GM12878 (cell line): ENCODE measurements around the gene CUEDC1. TPM values are rescaled to one million over a fixed set of nuclear protein-coding genes. Genes with fewer than 3 reads are reported as not detected.

Experiments
- ASH2L ChIP-seq: fragments of 300-600, 200-600 bp; sonication (generic); IDR thresholded peaks from 2 replicates; pipeline ENCODE4 v1.6.1; 2017; ENCODE audit warnings: low read depth, mild to moderate bottlenecking, borderline replicate concordance
- BHLHE40 ChIP-seq, 2 experiments: fragments of 450-650 bp in 1 of 2; IDR thresholded peaks; 2 replicates each; pipeline ENCODE4 v1.6.1; 2011 to 2017; ENCODE audit warnings: low read depth in 2 of 2, borderline replicate concordance in 1 of 2, improper control_type of control experiment in 1 of 2, low read length in 1 of 2, mild to moderate bottlenecking in 1 of 2
- CTCF ChIP-seq, 3 experiments: IDR thresholded peaks in 2 of 3; conservative IDR thresholded peaks in 1 of 3; 2 replicates each; pipeline ENCODE4 v1.5.1; 2011; ENCODE audit warnings: low read depth in 3 of 3, low read length in 3 of 3, mild to moderate bottlenecking in 3 of 3, control low read depth in 2 of 3, moderate library complexity in 2 of 3, inconsistent platforms in 1 of 3, mixed read lengths in 1 of 3; ENCODE audit not compliant: control insufficient read depth in 2 of 3, insufficient read depth in 1 of 3; ENCODE audit errors: extremely low read depth in 1 of 3
- ESRRA ChIP-seq: IDR thresholded peaks from 2 replicates; pipeline ENCODE4 v1.6.1; 2012; ENCODE audit warnings: mild to moderate bottlenecking, low read length, improper control_type of control experiment
- EZH2 ChIP-seq: IDR thresholded peaks from 2 replicates; pipeline ENCODE4 v1.6.1; 2012; ENCODE audit warnings: low read depth, mild to moderate bottlenecking, control low read depth, inconsistent platforms, low read length, borderline replicate concordance; ENCODE audit not compliant: control insufficient read depth
- FOXK2 ChIP-seq: fragments of 450-650 bp; IDR thresholded peaks from 2 replicates; pipeline ENCODE4 v1.6.1; 2017; ENCODE audit warnings: mild to moderate bottlenecking, moderate library complexity
- GABPA ChIP-seq: IDR thresholded peaks from 2 replicates; pipeline ENCODE4 v1.6.1; 2014; ENCODE audit warnings: antibody characterized with exemption, low read depth, mild to moderate bottlenecking, inconsistent platforms
- HDAC2 ChIP-seq: fragments of 200-600 bp; sonication (generic); IDR thresholded peaks from 2 replicates; pipeline ENCODE4 v1.6.1; 2017
- KAT2A ChIP-seq: conservative IDR thresholded peaks from 2 replicates; pipeline ENCODE4 v1.6.1; 2011; ENCODE audit warnings: low read depth, low read length; ENCODE audit not compliant: control insufficient read depth
- KDM1A ChIP-seq: fragments of 200-600 bp; sonication (generic); IDR thresholded peaks from 2 replicates; pipeline ENCODE4 v1.6.1; 2016; ENCODE audit warnings: borderline replicate concordance
- MTA2 ChIP-seq: fragments of 450-650 bp; IDR thresholded peaks from 2 replicates; pipeline ENCODE4 v1.6.1; 2016; ENCODE audit warnings: low read depth, mild to moderate bottlenecking, moderate library complexity
- MYC ChIP-seq: IDR thresholded peaks from 2 replicates; pipeline ENCODE4 v1.6.1; 2011; ENCODE audit warnings: mild to moderate bottlenecking, low read length, moderate library complexity, inconsistent platforms; ENCODE audit not compliant: insufficient read depth, insufficient replicate concordance, insufficient read length, severe bottlenecking
- RUNX3 ChIP-seq: IDR thresholded peaks from 2 replicates; pipeline ENCODE4 v1.6.1; 2012; ENCODE audit warnings: low read length, inconsistent platforms
- SMC3 ChIP-seq: IDR thresholded peaks from 2 replicates; pipeline ENCODE4 v1.6.1; 2011; ENCODE audit warnings: low read length, improper control_type of control experiment, borderline replicate concordance
- STAT3 ChIP-seq: IDR thresholded peaks from 2 replicates; pipeline ENCODE4 v1.6.1; 2011; ENCODE audit warnings: low read depth, low read length, improper control_type of control experiment
- TCF7 ChIP-seq: IDR thresholded peaks from 2 replicates; pipeline ENCODE4 v1.6.1; 2014; ENCODE audit warnings: antibody characterized with exemption, borderline replicate concordance
- ZNF217 ChIP-seq: fragments of 450-650 bp; IDR thresholded peaks from 2 replicates; pipeline ENCODE4 v1.6.1; 2017; ENCODE audit warnings: antibody characterized with exemption, mild to moderate bottlenecking
- polyA plus RNA-seq, 11 experiments: library from polyadenylated mRNA; depleted of rRNA in 4 of 11; unstranded in 6 of 11; stranded (reverse) in 5 of 11; fragments of >200 nt; fragmentation: Nextera tagmentation in 4 of 11; fragmentation: Illumina TruSeq in 1 of 11; extraction: Ambion mirVana in 4 of 11; extraction: Trizol in 1 of 11; gene quantifications; 1 replicate in 1 of 11; 2 replicates in 10 of 11; pipeline versions ENCODE4 v1.2.1 to v1.2.3, GENCODE V29; 2011 to 2016; ENCODE audit warnings: inconsistent platforms in 2 of 11, missing spikeins in 2 of 11, low read depth in 1 of 11
- total RNA-seq, 4 experiments: library from RNA; depleted of rRNA in 3 of 4; stranded (reverse); fragments of >200 nt in 3 of 4; fragmentation: Illumina TruSeq in 1 of 4; extraction: Trizol in 1 of 4; gene quantifications; 2 replicates each; pipeline versions ENCODE4 v1.2.1 to v1.2.3, GENCODE V29; 2013 to 2021
- TF ChIP-seq, protein P1 (sequence below): IDR thresholded peaks from 2 replicates; pipeline ENCODE4 v1.6.1; 2012; ENCODE audit warnings: low read depth, low read length, improper control_type of control experiment
- TF ChIP-seq, protein P2 (sequence below): IDR thresholded peaks from 2 replicates; pipeline ENCODE4 v1.6.1; 2012; ENCODE audit warnings: low read length, inconsistent platforms
- TF ChIP-seq, protein P3 (sequence below): fragments of 450-650 bp; IDR thresholded peaks from 2 replicates; pipeline ENCODE4 v1.6.1; 2016; ENCODE audit warnings: mild to moderate bottlenecking, moderate library complexity, borderline replicate concordance

CUEDC1 gene
- total and polyA plus RNA-seq, 10 of the 15 experiments (the other 5 are each of a cell fraction or from before 2014, with no cell fraction given), result 0.24 to 7.4 (median 1.8) TPM

- TF ChIP-seq RUNX3 (peak; percentile 85), ESRRA (no peak), HDAC2 (no peak), KDM1A (no peak), EZH2 (no peak), GABPA (no peak), SMC3 (no peak), ASH2L (no peak), STAT3 (no peak), MYC (no peak), FOXK2 (no peak; the same call in 1 of the 2 replicates), KAT2A (no peak), BHLHE40 (IDR thresholded peaks at IDR 0.05; ENCODE audit: borderline replicate concordance in 1 of 2, low read depth in 2 of 2, low read length in 1 of 2) (peak; percentile 33 to 70; a peak in 1 of 4 replicates), MTA2 (peak; percentile 73), TCF7 (peak; percentile 80), ZNF217 (peak; percentile 55; the same call in 1 of the 2 replicates), CTCF (IDR thresholded peaks at IDR 0.05 in 2 of 3, conservative IDR thresholded peaks at IDR 0.05 in 1 of 3; ENCODE audit: control insufficient read depth in 2 of 3, extremely low read depth in 1 of 3, insufficient read depth in 1 of 3, low read depth in 3 of 3, low read length in 3 of 3) (no peak)
- TF ChIP-seq, protein P1, sequence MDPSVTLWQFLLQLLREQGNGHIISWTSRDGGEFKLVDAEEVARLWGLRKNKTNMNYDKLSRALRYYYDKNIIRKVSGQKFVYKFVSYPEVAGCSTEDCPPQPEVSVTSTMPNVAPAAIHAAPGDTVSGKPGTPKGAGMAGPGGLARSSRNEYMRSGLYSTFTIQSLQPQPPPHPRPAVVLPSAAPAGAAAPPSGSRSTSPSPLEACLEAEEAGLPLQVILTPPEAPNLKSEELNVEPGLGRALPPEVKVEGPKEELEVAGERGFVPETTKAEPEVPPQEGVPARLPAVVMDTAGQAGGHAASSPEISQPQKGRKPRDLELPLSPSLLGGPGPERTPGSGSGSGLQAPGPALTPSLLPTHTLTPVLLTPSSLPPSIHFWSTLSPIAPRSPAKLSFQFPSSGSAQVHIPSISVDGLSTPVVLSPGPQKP, result no peak
- TF ChIP-seq, protein P2, sequence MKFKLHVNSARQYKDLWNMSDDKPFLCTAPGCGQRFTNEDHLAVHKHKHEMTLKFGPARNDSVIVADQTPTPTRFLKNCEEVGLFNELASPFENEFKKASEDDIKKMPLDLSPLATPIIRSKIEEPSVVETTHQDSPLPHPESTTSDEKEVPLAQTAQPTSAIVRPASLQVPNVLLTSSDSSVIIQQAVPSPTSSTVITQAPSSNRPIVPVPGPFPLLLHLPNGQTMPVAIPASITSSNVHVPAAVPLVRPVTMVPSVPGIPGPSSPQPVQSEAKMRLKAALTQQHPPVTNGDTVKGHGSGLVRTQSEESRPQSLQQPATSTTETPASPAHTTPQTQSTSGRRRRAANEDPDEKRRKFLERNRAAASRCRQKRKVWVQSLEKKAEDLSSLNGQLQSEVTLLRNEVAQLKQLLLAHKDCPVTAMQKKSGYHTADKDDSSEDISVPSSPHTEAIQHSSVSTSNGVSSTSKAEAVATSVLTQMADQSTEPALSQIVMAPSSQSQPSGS, result no peak; the same call in 1 of the 2 replicates
- TF ChIP-seq, protein P3, sequence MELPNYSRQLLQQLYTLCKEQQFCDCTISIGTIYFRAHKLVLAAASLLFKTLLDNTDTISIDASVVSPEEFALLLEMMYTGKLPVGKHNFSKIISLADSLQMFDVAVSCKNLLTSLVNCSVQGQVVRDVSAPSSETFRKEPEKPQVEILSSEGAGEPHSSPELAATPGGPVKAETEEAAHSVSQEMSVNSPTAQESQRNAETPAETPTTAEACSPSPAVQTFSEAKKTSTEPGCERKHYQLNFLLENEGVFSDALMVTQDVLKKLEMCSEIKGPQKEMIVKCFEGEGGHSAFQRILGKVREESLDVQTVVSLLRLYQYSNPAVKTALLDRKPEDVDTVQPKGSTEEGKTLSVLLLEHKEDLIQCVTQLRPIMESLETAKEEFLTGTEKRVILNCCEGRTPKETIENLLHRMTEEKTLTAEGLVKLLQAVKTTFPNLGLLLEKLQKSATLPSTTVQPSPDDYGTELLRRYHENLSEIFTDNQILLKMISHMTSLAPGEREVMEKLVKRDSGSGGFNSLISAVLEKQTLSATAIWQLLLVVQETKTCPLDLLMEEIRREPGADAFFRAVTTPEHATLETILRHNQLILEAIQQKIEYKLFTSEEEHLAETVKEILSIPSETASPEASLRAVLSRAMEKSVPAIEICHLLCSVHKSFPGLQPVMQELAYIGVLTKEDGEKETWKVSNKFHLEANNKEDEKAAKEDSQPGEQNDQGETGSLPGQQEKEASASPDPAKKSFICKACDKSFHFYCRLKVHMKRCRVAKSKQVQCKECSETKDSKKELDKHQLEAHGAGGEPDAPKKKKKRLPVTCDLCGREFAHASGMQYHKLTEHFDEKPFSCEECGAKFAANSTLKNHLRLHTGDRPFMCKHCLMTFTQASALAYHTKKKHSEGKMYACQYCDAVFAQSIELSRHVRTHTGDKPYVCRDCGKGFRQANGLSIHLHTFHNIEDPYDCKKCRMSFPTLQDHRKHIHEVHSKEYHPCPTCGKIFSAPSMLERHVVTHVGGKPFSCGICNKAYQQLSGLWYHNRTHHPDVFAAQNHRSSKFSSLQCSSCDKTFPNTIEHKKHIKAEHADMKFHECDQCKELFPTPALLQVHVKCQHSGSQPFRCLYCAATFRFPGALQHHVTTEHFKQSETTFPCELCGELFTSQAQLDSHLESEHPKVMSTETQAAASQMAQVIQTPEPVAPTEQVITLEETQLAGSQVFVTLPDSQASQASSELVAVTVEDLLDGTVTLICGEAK, result no peak
Measured at GRCh38 chr17:57902800-57903759, 52.1 kb downstream of the CUEDC1 start (continued).
